ENCODE data around the gene MCIDAS.

The MCIDAS gene

DNA sequence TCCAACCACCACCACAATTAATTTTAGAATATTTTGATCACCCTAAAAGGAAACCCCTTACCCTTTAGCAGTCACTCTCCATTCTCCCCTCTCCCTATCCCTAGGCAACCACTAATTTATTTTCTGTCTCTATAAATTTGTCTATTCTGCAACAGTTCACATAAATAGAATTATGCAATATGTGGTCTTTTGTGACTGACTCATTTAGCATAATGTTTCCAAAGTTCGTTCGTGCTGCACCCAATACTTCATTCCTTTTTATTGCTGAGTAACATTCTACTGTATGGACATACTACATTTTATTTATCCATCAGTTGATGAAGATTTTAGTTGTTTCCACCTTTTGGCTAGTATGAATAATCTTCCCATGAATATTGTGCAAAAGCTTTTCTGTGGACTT is 36.0 kb downstream of the MCIDAS start:
- H3K27ac ChIP-seq (ENCODE audit: low read length) = no peak overlapping the region
- no peaks in the 10 kb centered on the region for H3K4me1 ChIP-seq (ENCODE audit: low read length)
- no peak overlapping the region for H3K4me3 ChIP-seq (ENCODE audit: low read length)
- H3K79me2 ChIP-seq (ENCODE audit: low read length) = no peaks in the 10 kb centered on the region
- TF ChIP-seq, protein P1, sequence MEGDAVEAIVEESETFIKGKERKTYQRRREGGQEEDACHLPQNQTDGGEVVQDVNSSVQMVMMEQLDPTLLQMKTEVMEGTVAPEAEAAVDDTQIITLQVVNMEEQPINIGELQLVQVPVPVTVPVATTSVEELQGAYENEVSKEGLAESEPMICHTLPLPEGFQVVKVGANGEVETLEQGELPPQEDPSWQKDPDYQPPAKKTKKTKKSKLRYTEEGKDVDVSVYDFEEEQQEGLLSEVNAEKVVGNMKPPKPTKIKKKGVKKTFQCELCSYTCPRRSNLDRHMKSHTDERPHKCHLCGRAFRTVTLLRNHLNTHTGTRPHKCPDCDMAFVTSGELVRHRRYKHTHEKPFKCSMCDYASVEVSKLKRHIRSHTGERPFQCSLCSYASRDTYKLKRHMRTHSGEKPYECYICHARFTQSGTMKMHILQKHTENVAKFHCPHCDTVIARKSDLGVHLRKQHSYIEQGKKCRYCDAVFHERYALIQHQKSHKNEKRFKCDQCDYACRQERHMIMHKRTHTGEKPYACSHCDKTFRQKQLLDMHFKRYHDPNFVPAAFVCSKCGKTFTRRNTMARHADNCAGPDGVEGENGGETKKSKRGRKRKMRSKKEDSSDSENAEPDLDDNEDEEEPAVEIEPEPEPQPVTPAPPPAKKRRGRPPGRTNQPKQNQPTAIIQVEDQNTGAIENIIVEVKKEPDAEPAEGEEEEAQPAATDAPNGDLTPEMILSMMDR (IDR thresholded peaks at IDR 0.05; ENCODE audit: low read depth, low read length) = no peak
- TF ChIP-seq EZH2phosphoT487 (IDR thresholded peaks at IDR 0.05; ENCODE audit: low read depth) = no peak
- peaks cover 22% of the 10 kb centered on the region for H3K27me3 ChIP-seq (ENCODE audit: low read depth, low read length)
- no peak overlapping the region for H2AFZ ChIP-seq (ENCODE audit: low read depth, low read length)
- H4K20me1 ChIP-seq (ENCODE audit: insufficient read depth, low read length) = no peaks in the 10 kb centered on the region
- no peaks in the 10 kb centered on the region for H3K36me3 ChIP-seq (replicated peaks; ENCODE audit: low read depth, low read length)
- no peak overlapping the region for H3K9ac ChIP-seq (ENCODE audit: low read length)
- no peak overlapping the region for H3K4me2 ChIP-seq (ENCODE audit: low read length)
- no peaks in the 10 kb centered on the region for H3K9me3 ChIP-seq (ENCODE audit: insufficient read depth, low read length)

DNA sequence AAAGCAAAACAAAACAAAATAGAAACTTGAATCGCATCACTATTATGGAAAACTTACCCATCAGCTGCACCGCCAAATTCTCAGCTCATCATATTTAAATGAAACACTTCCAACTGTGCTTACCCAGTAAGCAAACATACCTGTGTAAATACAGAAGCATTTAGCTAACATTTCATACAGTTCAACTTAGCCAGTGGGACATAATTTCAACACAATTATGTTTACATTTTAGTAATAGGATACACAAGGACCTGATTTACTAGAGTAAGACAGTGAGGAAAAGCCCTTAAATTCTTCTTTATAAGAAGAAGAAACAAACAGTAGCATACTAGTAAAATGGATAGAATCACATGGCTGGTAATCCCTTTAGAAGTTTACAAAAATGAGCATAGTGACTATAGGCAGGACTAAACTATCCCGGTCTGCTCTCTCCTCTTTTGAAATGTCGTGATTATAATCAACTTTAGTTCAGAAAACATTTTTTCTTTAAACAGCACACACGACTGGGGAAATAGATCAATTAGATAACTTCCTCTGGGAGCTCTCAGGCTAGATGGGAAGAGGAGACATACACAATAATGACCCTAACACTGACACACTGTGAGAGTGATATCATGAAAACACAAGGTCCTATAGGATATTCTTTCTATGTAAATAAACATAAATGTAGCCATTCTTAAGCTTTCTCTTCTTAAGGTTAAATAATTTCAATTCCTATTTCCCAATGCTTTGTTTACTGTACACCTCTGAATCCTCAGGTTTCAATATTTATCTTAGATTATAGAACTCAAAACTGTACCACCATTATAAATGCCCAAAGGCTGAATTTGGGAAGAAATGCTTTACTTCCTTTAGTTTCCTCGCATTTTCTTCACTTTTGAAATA is 38.2 kb downstream of the MCIDAS start:
- no peak for TF ChIP-seq EZH2phosphoT487 (IDR thresholded peaks at IDR 0.05; ENCODE audit: low read depth)
- TF ChIP-seq, protein P1 (IDR thresholded peaks at IDR 0.05; ENCODE audit: low read depth, low read length) = no peak
- H3K27me3 ChIP-seq (ENCODE audit: low read depth, low read length) = peaks cover 22% of the 10 kb centered on the region

DNA sequence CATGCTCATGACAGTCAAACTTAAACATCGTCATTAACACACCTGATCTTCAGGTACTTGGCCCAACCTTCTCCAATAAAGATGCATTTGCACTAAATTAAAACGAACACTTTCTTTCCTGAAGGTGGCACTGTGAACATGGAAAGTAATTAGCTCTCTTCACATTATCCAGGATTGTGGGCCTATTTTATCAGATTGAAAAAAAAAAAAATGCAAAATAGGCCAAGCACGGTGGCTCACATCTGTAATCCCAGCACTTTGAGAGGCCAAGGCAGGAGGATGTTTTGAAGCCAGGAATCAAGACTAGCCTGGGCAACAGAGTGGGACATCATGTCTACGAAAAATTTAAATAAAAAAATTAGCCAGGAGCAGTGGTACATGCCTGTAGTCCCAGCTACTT is 39.7 kb downstream of the MCIDAS start:
- Histone ChIP-seq H3K4me2 (ENCODE audit: low read length) (no peak overlapping the region; the same call in 1 of the 2 replicates), H3K9me3 (ENCODE audit: insufficient read depth, low read length) (no peaks in the 10 kb centered on the region), H3K9ac (ENCODE audit: low read length) (no peak overlapping the region), H3K79me2 (ENCODE audit: low read length) (no peaks in the 10 kb centered on the region), H4K20me1 (ENCODE audit: insufficient read depth, low read length) (no peaks in the 10 kb centered on the region), H3K36me3 (replicated peaks; ENCODE audit: low read depth, low read length) (no peaks in the 10 kb centered on the region), H3K4me3 (ENCODE audit: low read length) (no peak overlapping the region), H3K4me1 (ENCODE audit: low read length) (no peaks in the 10 kb centered on the region), H2AFZ (ENCODE audit: low read depth, low read length) (no peak overlapping the region), H3K27me3 (ENCODE audit: low read depth, low read length) (peaks cover 11% of the 10 kb centered on the region), H3K27ac (ENCODE audit: low read length) (no peak overlapping the region)
- TF ChIP-seq EZH2phosphoT487 (IDR thresholded peaks at IDR 0.05; ENCODE audit: low read depth) = no peak
- TF ChIP-seq, protein P1 (IDR thresholded peaks at IDR 0.05; ENCODE audit: low read depth, low read length) = peak; percentile 43

More for the DNA sequence above, 38.2 kb downstream of the MCIDAS start:
- Histone ChIP-seq H2AFZ (ENCODE audit: low read depth, low read length) (no peak overlapping the region), H3K27ac (ENCODE audit: low read length) (no peak overlapping the region), H3K4me2 (ENCODE audit: low read length) (no peak overlapping the region), H3K36me3 (replicated peaks; ENCODE audit: low read depth, low read length) (no peaks in the 10 kb centered on the region), H3K4me3 (ENCODE audit: low read length) (no peak overlapping the region), H3K9ac (ENCODE audit: low read length) (no peak overlapping the region), H3K4me1 (ENCODE audit: low read length) (no peaks in the 10 kb centered on the region), H3K9me3 (ENCODE audit: insufficient read depth, low read length) (no peaks in the 10 kb centered on the region), H3K79me2 (ENCODE audit: low read length) (no peaks in the 10 kb centered on the region), H4K20me1 (ENCODE audit: insufficient read depth, low read length) (no peaks in the 10 kb centered on the region)

DNA sequence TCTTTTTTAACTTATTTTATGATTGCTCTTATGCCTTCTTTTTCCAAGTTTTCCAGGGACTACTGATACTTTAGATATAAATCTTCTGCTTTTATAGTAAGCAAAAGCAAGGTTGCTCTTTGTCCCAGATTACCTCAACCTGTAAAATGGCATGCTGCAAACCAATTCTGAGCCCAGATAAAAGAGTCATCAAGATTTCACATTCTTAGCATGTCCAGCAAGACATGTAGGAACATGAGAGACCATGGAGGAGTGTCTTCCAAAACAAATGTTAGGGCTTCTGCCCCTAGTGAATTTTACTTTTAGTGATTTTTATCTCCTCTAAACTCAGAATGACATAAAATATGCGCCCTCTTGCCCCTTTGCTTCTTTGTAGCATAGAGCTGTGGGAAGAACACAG is 47.1 kb downstream of the MCIDAS start:
- H3K27ac ChIP-seq (ENCODE audit: low read length) = no peak overlapping the region
- no peak overlapping the region for H3K4me3 ChIP-seq (ENCODE audit: low read length)
- H4K20me1 ChIP-seq (ENCODE audit: insufficient read depth, low read length) = no peaks in the 10 kb centered on the region
- TF ChIP-seq EZH2phosphoT487 (IDR thresholded peaks at IDR 0.05; ENCODE audit: low read depth) = no peak
- TF ChIP-seq, protein P1 (IDR thresholded peaks at IDR 0.05; ENCODE audit: low read depth, low read length) = no peak
- H2AFZ ChIP-seq (ENCODE audit: low read depth, low read length) = no peak overlapping the region
- 0 out of 2 replicates have a peak, but pooled peaks cover 7% of the 10 kb centered on the region for H3K27me3 ChIP-seq (ENCODE audit: low read depth, low read length)
- no peak overlapping the region for H3K9ac ChIP-seq (ENCODE audit: low read length)
- H3K4me1 ChIP-seq (ENCODE audit: low read length) = peaks cover 17% of the 10 kb centered on the region
- no peak overlapping the region for H3K4me2 ChIP-seq (ENCODE audit: low read length)
- no peaks in the 10 kb centered on the region for H3K36me3 ChIP-seq (replicated peaks; ENCODE audit: low read depth, low read length)
- H3K9me3 ChIP-seq (ENCODE audit: insufficient read depth, low read length) = no peaks in the 10 kb centered on the region
- no peaks in the 10 kb centered on the region for H3K79me2 ChIP-seq (ENCODE audit: low read length)
